Measurements from ENCODE around the gene CNTNAP2.

CNTNAP2 gene

DNA sequence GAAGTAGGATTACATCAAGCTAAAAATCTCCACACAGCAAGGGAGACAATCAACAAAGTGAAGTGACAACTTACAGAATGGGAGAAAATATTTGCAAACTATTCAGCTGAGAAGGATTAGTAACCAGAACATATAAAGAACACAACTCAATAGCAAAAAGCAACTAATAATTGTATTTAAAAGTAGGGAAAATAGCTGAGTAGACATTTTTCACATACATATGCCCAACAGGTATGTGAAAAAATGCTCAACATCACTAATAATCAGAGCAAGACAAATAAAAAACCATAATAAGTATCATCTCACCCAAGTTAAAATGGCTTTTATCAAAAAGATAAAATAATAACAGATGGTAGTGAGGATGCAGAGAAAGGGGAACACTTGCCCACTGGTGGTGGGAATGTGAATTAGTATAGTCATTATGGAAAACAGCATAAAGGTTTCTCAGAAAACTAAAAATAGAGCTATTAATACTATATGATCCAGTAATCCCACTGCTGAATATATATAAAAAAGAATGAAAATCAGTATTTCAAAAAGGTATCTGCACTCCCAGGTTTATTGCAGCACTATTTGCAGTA lies 1689.5 kb downstream of the CNTNAP2 start:
- H3K4me1 ChIP-seq (ENCODE audit: insufficient read depth, low read length): no peaks in the 10 kb centered on the region
- DNase-seq (no peak), ATAC-seq (ENCODE audit: insufficient read depth, low read depth) (no peak)
- H3K9ac ChIP-seq (ENCODE audit: low read depth, low read length): no peak overlapping the region
- H3K9me3 ChIP-seq (ENCODE audit: insufficient read depth, low read length, severe bottlenecking): no peaks in the 10 kb centered on the region
- TF ChIP-seq EZH2 (IDR thresholded peaks at IDR 0.05; ENCODE audit: borderline replicate concordance, low read depth, low read length, severe bottlenecking): no peak
- no peak overlapping the region for H3K4me3 ChIP-seq (ENCODE audit: low read depth in 1 of 2, low read length in 2 of 2)
- H3K27ac ChIP-seq (ENCODE audit: low read length): no peak overlapping the region
- H3K79me2 ChIP-seq (ENCODE audit: insufficient read depth, low read length): no peaks in the 10 kb centered on the region
- no peaks in the 10 kb centered on the region for H3K27me3 ChIP-seq (ENCODE audit: insufficient read depth, low read length, poor library complexity)
- H3K36me3 ChIP-seq (ENCODE audit: insufficient read depth, low read length): no peaks in the 10 kb centered on the region
- no peak overlapping the region for H3K4me2 ChIP-seq (ENCODE audit: insufficient read depth, low read length)
- H4K20me1 ChIP-seq (ENCODE audit: insufficient read depth, low read length): no peaks in the 10 kb centered on the region
- H2AFZ ChIP-seq (ENCODE audit: low read depth, low read length): no peak overlapping the region

- no peak overlapping the region for H3K4me3 ChIP-seq (ENCODE audit: low read depth in 1 of 2, low read length in 2 of 2)
- H3K36me3 ChIP-seq (ENCODE audit: insufficient read depth, low read length): no peaks in the 10 kb centered on the region
- H3K9ac ChIP-seq (ENCODE audit: low read depth, low read length): no peak overlapping the region
- H3K4me1 ChIP-seq (ENCODE audit: insufficient read depth, low read length): no peaks in the 10 kb centered on the region
- H3K9me3 ChIP-seq (ENCODE audit: insufficient read depth, low read length, severe bottlenecking): no peaks in the 10 kb centered on the region
- H3K4me2 ChIP-seq (ENCODE audit: insufficient read depth, low read length): no peak overlapping the region
- no peak for TF ChIP-seq EZH2 (IDR thresholded peaks at IDR 0.05; ENCODE audit: borderline replicate concordance, low read depth, low read length, severe bottlenecking)
- no peak for TF ChIP-seq CTCF (IDR thresholded peaks at IDR 0.05; ENCODE audit: borderline replicate concordance, extremely low read depth, low read length, poor library complexity, severe bottlenecking)
- no peak overlapping the region for H2AFZ ChIP-seq (ENCODE audit: low read depth, low read length)
- no peaks in the 10 kb centered on the region for H3K27me3 ChIP-seq (ENCODE audit: insufficient read depth, low read length, poor library complexity)
- H4K20me1 ChIP-seq (ENCODE audit: insufficient read depth, low read length): no peaks in the 10 kb centered on the region
- DNase-seq (no peak), ATAC-seq (ENCODE audit: insufficient read depth, low read depth) (no peak)
- no peaks in the 10 kb centered on the region for H3K79me2 ChIP-seq (ENCODE audit: insufficient read depth, low read length)
- H3K27ac ChIP-seq (ENCODE audit: low read length): no peak overlapping the region
Measured at GRCh38 chr7:147809786-147810185, 1693.2 kb downstream of the CNTNAP2 start.

- DNase-seq (no peak), ATAC-seq (ENCODE audit: insufficient read depth, low read depth) (no peak)
- no peaks in the 10 kb centered on the region for H3K9me3 ChIP-seq (ENCODE audit: insufficient read depth, low read length, severe bottlenecking)
- TF ChIP-seq EZH2 (IDR thresholded peaks at IDR 0.05; ENCODE audit: borderline replicate concordance, low read depth, low read length, severe bottlenecking): no peak
- no peak for TF ChIP-seq CTCF (IDR thresholded peaks at IDR 0.05; ENCODE audit: borderline replicate concordance, extremely low read depth, low read length, poor library complexity, severe bottlenecking)
- no peak overlapping the region for H3K4me2 ChIP-seq (ENCODE audit: insufficient read depth, low read length)
- H3K27me3 ChIP-seq (ENCODE audit: insufficient read depth, low read length, poor library complexity): no peaks in the 10 kb centered on the region
- no peak overlapping the region for H3K4me3 ChIP-seq (ENCODE audit: low read depth in 1 of 2, low read length in 2 of 2)
- H3K4me1 ChIP-seq (ENCODE audit: insufficient read depth, low read length): no peaks in the 10 kb centered on the region
- no peak overlapping the region for H2AFZ ChIP-seq (ENCODE audit: low read depth, low read length)
- H3K36me3 ChIP-seq (ENCODE audit: insufficient read depth, low read length): no peaks in the 10 kb centered on the region
- no peak overlapping the region for H3K9ac ChIP-seq (ENCODE audit: low read depth, low read length)
- H3K79me2 ChIP-seq (ENCODE audit: insufficient read depth, low read length): no peaks in the 10 kb centered on the region
- no peaks in the 10 kb centered on the region for H4K20me1 ChIP-seq (ENCODE audit: insufficient read depth, low read length)
- H3K27ac ChIP-seq (ENCODE audit: low read length): no peak overlapping the region
Measured at GRCh38 chr7:147810269-147810668, 1693.7 kb downstream of the CNTNAP2 start.

- Histone ChIP-seq H3K36me3 (ENCODE audit: insufficient read depth, low read length) (no peaks in the 10 kb centered on the region), H3K27ac (ENCODE audit: low read length) (no peak overlapping the region), H3K79me2 (ENCODE audit: insufficient read depth, low read length) (no peaks in the 10 kb centered on the region), H3K27me3 (ENCODE audit: insufficient read depth, low read length, poor library complexity) (no peaks in the 10 kb centered on the region), H3K4me1 (ENCODE audit: insufficient read depth, low read length) (no peaks in the 10 kb centered on the region), H3K9ac (ENCODE audit: low read depth, low read length) (no peak overlapping the region), H3K4me2 (ENCODE audit: insufficient read depth, low read length) (no peak overlapping the region), H4K20me1 (ENCODE audit: insufficient read depth, low read length) (no peaks in the 10 kb centered on the region), H3K4me3 (ENCODE audit: low read depth in 1 of 2, low read length in 2 of 2) (no peak overlapping the region), H2AFZ (ENCODE audit: low read depth, low read length) (no peak overlapping the region), H3K9me3 (ENCODE audit: insufficient read depth, low read length, severe bottlenecking) (no peaks in the 10 kb centered on the region)
- no peak for ATAC-seq (ENCODE audit: insufficient read depth, low read depth)
- no peak for DNase-seq
- TF ChIP-seq EZH2 (IDR thresholded peaks at IDR 0.05; ENCODE audit: borderline replicate concordance, low read depth, low read length, severe bottlenecking) (no peak), CTCF (IDR thresholded peaks at IDR 0.05; ENCODE audit: borderline replicate concordance, extremely low read depth, low read length, poor library complexity, severe bottlenecking) (no peak)
Measured at GRCh38 chr7:147811923-147812322, 1695.3 kb downstream of the CNTNAP2 start.
